Gastrocnemius medialis (tissue), 4 donors: ENCODE measurements around the gene ADCY5. TPM values are rescaled to one million over a fixed set of nuclear protein-coding genes. Genes with fewer than 3 reads are reported as not detected.

Experiments used
- ATAC-seq, 2 donors: fragments of 150-250 bp; one replicate each; pipeline ENCODE4 v1.9.1; 2016
- DNase-seq, 2 donors: peaks; one replicate each; pipeline ENCODE4 v3.0.0-alpha.2; 2019
- H3K27ac ChIP-seq, 4 donors: fragments of 200-600 bp; sonication (generic); 1 replicate in 1 of 4; 2 replicates in 3 of 4; pipeline ENCODE4 v1.5.1; 2016 to 2018; ENCODE audit warnings: mild to moderate bottlenecking in 2 of 4, moderate library complexity in 1 of 4
- H3K27me3 ChIP-seq, 3 donors: fragments of 200-600 bp; sonication (generic) in 2 of 3; 1 replicate in 1 of 3; 2 replicates in 2 of 3; pipeline versions ENCODE4 v1.5.1 to v1.6.0; 2016 to 2019; ENCODE audit warnings: mild to moderate bottlenecking in 1 of 3, moderate library complexity in 1 of 3
- H3K36me3 ChIP-seq, 2 donors: fragments of 200-600 bp; sonication (generic) in 1 of 2; one replicate each; pipeline ENCODE4 v1.5.1; 2017 to 2018
- H3K4me1 ChIP-seq, 2 donors: fragments of 200-600 bp; sonication (generic) in 1 of 2; one replicate each; pipeline ENCODE4 v1.5.1; 2016 to 2017; ENCODE audit warnings: mild to moderate bottlenecking in 2 of 2
- H3K4me3 ChIP-seq, 4 donors: fragments of 200-600 bp; sonication (generic) in 3 of 4; 1 replicate in 1 of 4; 2 replicates in 3 of 4; pipeline ENCODE4 v1.5.1; 2016 to 2019; ENCODE audit warnings: mild to moderate bottlenecking in 2 of 4
- H3K9me3 ChIP-seq, 3 donors: fragments of 200-600 bp; sonication (generic) in 2 of 3; 1 replicate in 1 of 3; 2 replicates in 2 of 3; pipeline ENCODE4 v1.5.1; 2016 to 2019
- CTCF ChIP-seq, 5 experiments: fragments of 450-650 bp in 3 of 5; fragments of 200-600 bp in 2 of 5; sonication (generic) in 2 of 5; IDR thresholded peaks in 4 of 5; conservative IDR thresholded peaks in 1 of 5; 1 replicate in 4 of 5; 2 replicates in 1 of 5; pipeline ENCODE4 v1.5.1; 2016 to 2019; ENCODE audit warnings: antibody characterized with exemption in 5 of 5, mild to moderate bottlenecking in 3 of 5, moderate library complexity in 3 of 5
- POLR2A ChIP-seq, 2 donors: fragments of 450-650 bp; IDR thresholded peaks; one replicate each; pipeline ENCODE4 v1.6.1; 2017; ENCODE audit warnings: antibody characterized with exemption in 2 of 2, mild to moderate bottlenecking in 2 of 2, moderate library complexity in 2 of 2
- in situ Hi-C, 4 donors: fragments of 200-750 bp; cut with MboI; loops; one replicate each; pipeline versions ENCODE4 v1.15.0 to v1.8.0; 2017; ENCODE audit warnings: low sequenced_read_pairs in 4 of 4
- intact Hi-C: fragments of 100-400 bp; cut with DNase I; formaldehyde crosslinking; loops from one replicate; pipeline ENCODE4 v1.15.1; 2023; ENCODE audit warnings: low total_unique reads
- total RNA-seq, 4 donors: library from RNA; depleted of rRNA; stranded (reverse); fragments of >200 nt; gene quantifications; one replicate each; pipeline versions ENCODE4 v1.1.0 to v1.2.3, GENCODE V29; 2016

ADCY5 gene
- total RNA-seq, 4 donors from 2014 or later = 1.0 to 6.4 (median 4.3) TPM

GRCh38 chr3:123282461-123282860 is 166.4 kb downstream of the ADCY5 start:
- in situ Hi-C loops = no loop called here
- no peak for ATAC-seq
- Histone ChIP-seq H3K27ac (no peak overlapping the region), H3K4me3 (no peak overlapping the region), H3K27me3 (no peaks in the 10 kb centered on the region), H3K36me3 (no peaks in the 10 kb centered on the region), H3K4me1 (no peaks in the 10 kb centered on the region), H3K9me3 (no peaks in the 10 kb centered on the region)
- intact Hi-C loops = no loop called here
- no peak for TF ChIP-seq CTCF (IDR thresholded peaks at IDR 0.05 in 4 of 5, conservative IDR thresholded peaks at IDR 0.05 in 1 of 5)
- TF ChIP-seq POLR2A (IDR thresholded peaks at IDR 0.05) = no peak
- no peak for DNase-seq

- no peaks in the 10 kb centered on the region for H3K4me1 ChIP-seq
- H3K9me3 ChIP-seq = no peaks in the 10 kb centered on the region
- in situ Hi-C loops = no loop called here
- H3K36me3 ChIP-seq = no peaks in the 10 kb centered on the region
- H3K27me3 ChIP-seq = no peaks in the 10 kb centered on the region
- H3K27ac ChIP-seq = no peak overlapping the region
- H3K4me3 ChIP-seq = no peak overlapping the region
- ATAC-seq (no peak), DNase-seq (no peak)
- no peak for TF ChIP-seq CTCF (IDR thresholded peaks at IDR 0.05 in 4 of 5, conservative IDR thresholded peaks at IDR 0.05 in 1 of 5)
- TF ChIP-seq POLR2A (IDR thresholded peaks at IDR 0.05) = no peak
- intact Hi-C loops = no loop called here
These were observed 167.0 kb downstream of the ADCY5 start for GRCh38 chr3:123281929-123282328.

- intact Hi-C loops = no loop called here
- in situ Hi-C loops = no loop called here
- Histone ChIP-seq H3K9me3 (no peaks in the 10 kb centered on the region), H3K4me1 (no peaks in the 10 kb centered on the region), H3K4me3 (no peak overlapping the region), H3K27me3 (no peaks in the 10 kb centered on the region), H3K27ac (no peak overlapping the region), H3K36me3 (no peaks in the 10 kb centered on the region)
- no peak for DNase-seq
- ATAC-seq = no peak
- no peak for TF ChIP-seq POLR2A (IDR thresholded peaks at IDR 0.05)
- TF ChIP-seq CTCF (IDR thresholded peaks at IDR 0.05 in 4 of 5, conservative IDR thresholded peaks at IDR 0.05 in 1 of 5) = no peak
These were observed 167.5 kb downstream of the ADCY5 start for GRCh38 chr3:123281406-123281805.

- in situ Hi-C loops (no loop called here), intact Hi-C loops (no loop called here)
- Histone ChIP-seq H3K9me3 (no peaks in the 10 kb centered on the region), H3K27me3 (no peaks in the 10 kb centered on the region), H3K4me1 (no peaks in the 10 kb centered on the region), H3K4me3 (no peak overlapping the region), H3K27ac (no peak overlapping the region), H3K36me3 (no peaks in the 10 kb centered on the region)
- TF ChIP-seq CTCF (IDR thresholded peaks at IDR 0.05 in 4 of 5, conservative IDR thresholded peaks at IDR 0.05 in 1 of 5) (no peak), POLR2A (IDR thresholded peaks at IDR 0.05) (no peak)
- no peak for ATAC-seq
- DNase-seq = no peak
These were observed 169.8 kb downstream of the ADCY5 start for GRCh38 chr3:123279121-123279520.

GRCh38 chr3:123278446-123278845 is 170.4 kb downstream of the ADCY5 start:
- no peak for ATAC-seq
- Histone ChIP-seq H3K4me1 (peaks cover 0 to under 1% of the 10 kb centered on the region in 2 donors), H3K27ac (no peak overlapping the region), H3K36me3 (no peaks in the 10 kb centered on the region), H3K9me3 (no peaks in the 10 kb centered on the region), H3K4me3 (no peak overlapping the region), H3K27me3 (no peaks in the 10 kb centered on the region)
- in situ Hi-C loops (no loop called here), intact Hi-C loops (no loop called here)
- DNase-seq = no peak
- no peak for TF ChIP-seq CTCF (IDR thresholded peaks at IDR 0.05 in 4 of 5, conservative IDR thresholded peaks at IDR 0.05 in 1 of 5)
- TF ChIP-seq POLR2A (IDR thresholded peaks at IDR 0.05) = no peak
